Small intestine (tissue), 7 donors: ENCODE measurements around the gene MAFF. TPM values are rescaled to one million over a fixed set of nuclear protein-coding genes. Genes with fewer than 3 reads are reported as not detected.
"Not testable (repeated sequence)": the region's sequence is repeated elsewhere in the genome, so short reads cannot be mapped to it uniquely, and the experiment has no call there.

Experiments used
- DNase-seq, 2 donors: peaks; one replicate each; pipeline versions ENCODE4 v3.0.0 to v3.0.0-alpha.2; 2013
- FAIRE-seq: peaks from 2 replicates; lab custom pipeline; 2012; peaks lifted over from hg19 to GRCh38; lab: Jason Lieb, UNC
- H3K27ac ChIP-seq, 3 donors: one replicate each; pipeline ENCODE4 v1.5.1; 2013; ENCODE audit warnings: low read length in 2 of 3, mild to moderate bottlenecking in 2 of 3, control low read depth in 1 of 3, inconsistent platforms in 1 of 3, low read depth in 1 of 3, moderate library complexity in 1 of 3
- H3K27me3 ChIP-seq, 3 donors: one replicate each; pipeline ENCODE4 v1.6.1; 2013; ENCODE audit warnings: low read length in 3 of 3, inconsistent platforms in 1 of 3; ENCODE audit not compliant: control insufficient read depth in 3 of 3, insufficient read depth in 3 of 3
- H3K36me3 ChIP-seq, 3 donors: one replicate each; pipeline ENCODE4 v1.6.1; 2013; ENCODE audit warnings: low read length in 3 of 3, inconsistent platforms in 1 of 3, low read depth in 1 of 3, mild to moderate bottlenecking in 1 of 3, moderate library complexity in 1 of 3; ENCODE audit not compliant: control insufficient read depth in 3 of 3, insufficient read depth in 2 of 3
- H3K4me1 ChIP-seq, 3 donors: one replicate each; pipeline ENCODE4 v1.6.1; 2013; ENCODE audit warnings: low read length in 2 of 3, inconsistent platforms in 1 of 3, low read depth in 1 of 3, mild to moderate bottlenecking in 1 of 3, moderate library complexity in 1 of 3; ENCODE audit not compliant: control insufficient read depth in 3 of 3, insufficient read depth in 2 of 3
- H3K4me3 ChIP-seq, 3 donors: one replicate each; pipeline ENCODE4 v1.5.1; 2013; ENCODE audit warnings: low read length in 3 of 3, control low read depth in 1 of 3, inconsistent platforms in 1 of 3, low read depth in 1 of 3, mild to moderate bottlenecking in 1 of 3, moderate library complexity in 1 of 3
- H3K9me3 ChIP-seq, 2 donors: one replicate each; pipeline ENCODE4 v1.6.1; 2013; ENCODE audit warnings: low read depth in 1 of 2, low read length in 1 of 2; ENCODE audit not compliant: control insufficient read depth in 2 of 2, insufficient read depth in 1 of 2
- WGBS, 3 donors: extraction: QIAGEN DNeasy Blood & Tissue Kit; methylation state at CpG; one replicate each; pipeline ENCODE4 v1.1.7; 2013; 5-methylcytosine and 5-hydroxymethylcytosine counted together
- polyA plus RNA-seq, 4 donors: library from polyadenylated mRNA; stranded (reverse) in 3 of 4; unstranded in 1 of 4; fragments of 200-250 nt in 3 of 4; fragments of 120-200 nt in 1 of 4; gene quantifications; one replicate each; pipeline versions ENCODE4 v1.2.1 to v1.2.3, GENCODE V29; 2013
- donor health status: healthy with polysubstance abuse.
- donor health status: control.
- donor health status: control.
- donor health status: Bipolar disorder and iron deficiency.
- donor health status: healthy.

The MAFF gene
- polyA plus RNA-seq, 4 donors, result 9.6 to 26.5 (median 16.0) TPM

DNA sequence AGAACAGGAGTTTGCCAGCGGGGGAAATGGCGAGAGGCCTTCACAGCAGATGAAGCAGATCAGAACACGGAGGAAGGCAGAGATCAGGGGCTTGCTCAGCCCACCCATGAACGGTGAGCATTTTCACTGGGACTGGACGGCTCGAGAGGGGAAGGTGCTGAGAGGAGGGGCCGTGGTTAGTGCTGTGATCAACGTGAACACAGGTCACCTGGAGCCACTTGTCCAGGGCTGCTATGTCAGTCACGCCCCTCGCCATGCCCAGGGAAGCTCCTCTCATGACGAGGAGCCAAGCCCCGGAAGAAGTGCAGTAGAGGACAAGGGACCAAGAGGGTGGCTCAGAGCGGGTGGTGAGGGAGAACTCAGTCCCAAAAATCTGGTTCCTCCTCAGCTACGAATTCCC is 27.2 kb upstream of the MAFF start:
- Histone ChIP-seq H3K9me3 (no peaks in the 10 kb centered on the region), H3K4me1 (peaks cover 0 to 20% (median 16%) of the 10 kb centered on the region in 3 donors), H3K4me3 (no peak overlapping the region), H3K27ac (no peak overlapping the region), H3K27me3 (no peaks in the 10 kb centered on the region), H3K36me3 (peaks cover 0 to 19% (median 0%) of the 10 kb centered on the region in 3 donors)
- FAIRE-seq (no peak), DNase-seq (no peak)
- 83 to 88% (median 84%) methylated on average over 14 of the region's 14 CpGs for WGBS, 3 donors

GRCh38 chr22:38175206-38176118 is 26.3 kb upstream of the MAFF start:
- no peak for FAIRE-seq
- Histone ChIP-seq H3K36me3 (peaks cover 0 to 15% (median 0%) of the 10 kb centered on the region in 3 donors), H3K27me3 (no peaks in the 10 kb centered on the region), H3K9me3 (no peaks in the 10 kb centered on the region), H3K4me3 (no peak overlapping the region), H3K27ac (peak overlapping the region in 2 of 3 donors; percentile 25 to 55), H3K4me1 (peaks cover 0 to 28% (median 16%) of the 10 kb centered on the region in 3 donors)
- no peak for DNase-seq
- WGBS, 3 donors, result 87 to 94% (median 91%) methylated on average over 17 of the region's 17 CpGs

DNA sequence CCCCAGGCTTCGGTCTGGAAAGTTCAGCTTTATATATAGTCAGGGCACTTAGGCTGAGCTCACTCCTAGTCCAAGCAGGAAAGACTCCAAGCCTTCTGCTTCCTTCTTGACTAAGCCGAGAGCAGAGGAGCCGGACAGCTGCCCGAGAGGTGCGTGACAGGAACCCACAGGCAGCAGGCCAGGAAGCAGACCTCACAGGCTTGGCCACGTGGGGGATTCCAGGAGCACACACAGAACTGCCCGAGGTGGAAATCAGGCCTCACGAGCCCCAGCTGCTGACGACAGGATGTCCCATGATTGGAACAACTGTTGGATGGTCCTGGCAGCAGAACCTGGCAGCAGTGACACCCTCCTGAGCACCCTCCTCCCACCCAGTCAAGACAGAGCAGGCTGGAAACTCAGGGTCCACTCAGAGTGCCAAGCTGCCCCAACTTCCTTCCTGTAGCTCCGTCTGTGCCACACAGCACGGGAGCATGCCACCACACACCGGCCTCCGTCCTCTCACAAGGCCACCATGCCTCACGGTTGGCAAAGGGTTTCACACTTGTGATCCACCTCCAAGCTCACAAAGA is 25.5 kb upstream of the MAFF start:
- Histone ChIP-seq H3K27ac (peak overlapping the region in 2 of 3 donors; percentile 25 to 84), H3K9me3 (no peaks in the 10 kb centered on the region), H3K27me3 (no peaks in the 10 kb centered on the region), H3K4me1 (peaks cover 3 to 36% (median 19%) of the 10 kb centered on the region in 3 donors), H3K36me3 (peaks cover 0 to 15% (median 0%) of the 10 kb centered on the region in 3 donors), H3K4me3 (no peak overlapping the region)
- DNase-seq (peak in 1 of 2 donors; percentile 30), FAIRE-seq (no peak)
- WGBS, 3 donors, result 52 to 76% (median 75%) methylated on average over 14 of the region's 14 CpGs

DNA sequence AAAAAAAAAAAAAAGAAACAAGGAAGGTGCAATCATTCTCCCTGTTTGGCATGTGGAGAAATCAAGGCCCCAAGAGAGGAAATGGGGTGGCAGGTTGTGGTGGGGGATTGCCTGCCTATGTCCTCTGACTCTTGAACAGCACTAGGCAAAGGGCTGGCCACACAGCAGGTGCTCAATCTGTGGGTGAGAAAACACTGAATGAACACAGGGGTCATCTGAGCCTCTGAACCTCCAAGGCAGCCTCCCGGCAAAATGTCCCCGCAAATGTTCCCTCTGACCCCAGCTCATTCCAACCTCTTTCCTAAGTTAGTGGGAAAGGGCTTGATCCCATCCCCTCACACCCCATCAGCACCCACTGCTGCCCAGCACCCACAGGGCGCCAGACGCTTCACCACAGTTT is 24.8 kb upstream of the MAFF start:
- H3K4me1 ChIP-seq, result peaks cover 3 to 40% (median 19%) of the 10 kb centered on the region in 3 donors
- 95 to 100% (median 95%) methylated on average over 3 to 4 of the region's 4 CpGs for WGBS, 3 donors
- FAIRE-seq (no peak), DNase-seq (no peak)
- H3K27ac ChIP-seq, result peak overlapping the region in 1 of 3 donors; percentile 32
- no peaks in the 10 kb centered on the region for H3K27me3 ChIP-seq
- no peak overlapping the region for H3K4me3 ChIP-seq
- peaks cover 0 to 15% (median 0%) of the 10 kb centered on the region in 3 donors for H3K36me3 ChIP-seq
- no peaks in the 10 kb centered on the region for H3K9me3 ChIP-seq

DNA sequence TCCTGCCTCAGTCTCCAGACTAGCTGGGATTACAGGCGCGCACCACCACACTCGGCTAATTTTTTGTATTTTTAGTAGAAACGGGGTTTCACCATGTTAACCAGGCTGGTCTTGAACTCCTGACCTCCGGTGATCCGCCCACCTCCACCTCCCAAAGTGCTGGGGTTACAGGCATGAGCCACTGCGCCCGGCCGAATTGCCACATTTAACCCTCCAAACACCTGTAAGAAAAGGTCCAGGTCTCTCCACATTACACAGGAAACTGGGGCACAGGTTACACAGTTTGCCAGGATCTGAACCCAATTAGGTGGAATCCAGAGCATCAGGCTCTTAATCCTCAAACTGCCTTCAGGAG is 24.2 kb upstream of the MAFF start:
- not testable (repeated sequence) for H3K27me3 ChIP-seq, DNase-seq, H3K9me3 ChIP-seq, H3K4me3 ChIP-seq, FAIRE-seq
- 62 to 73% (median 70%) methylated on average over 9 of the region's 9 CpGs for WGBS, 3 donors
- peaks cover 3 to 41% (median 19%) of the 10 kb centered on the region in 3 donors for H3K4me1 ChIP-seq
- peak overlapping the region in 2 of 3 donors; percentile 49 to 86 for H3K27ac ChIP-seq
- peaks cover 0 to 13% (median 0%) of the 10 kb centered on the region in 3 donors for H3K36me3 ChIP-seq

GRCh38 chr22:38177926-38178604 is 23.7 kb upstream of the MAFF start:
- WGBS, 3 donors, result 43 to 54% (median 53%) methylated on average over 15 of the region's 15 CpGs
- peaks cover 0 to 10% (median 0%) of the 10 kb centered on the region in 3 donors for H3K36me3 ChIP-seq
- H3K27ac ChIP-seq, result peak overlapping the region in 2 of 3 donors; percentile 49 to 86
- H3K4me1 ChIP-seq, result peaks cover 3 to 40% (median 15%) of the 10 kb centered on the region in 3 donors
- no peaks in the 10 kb centered on the region for H3K9me3 ChIP-seq
- H3K4me3 ChIP-seq, result no peak overlapping the region
- FAIRE-seq, result no peak
- peak; percentile 73 to 82 for DNase-seq
- H3K27me3 ChIP-seq, result no peaks in the 10 kb centered on the region

DNA sequence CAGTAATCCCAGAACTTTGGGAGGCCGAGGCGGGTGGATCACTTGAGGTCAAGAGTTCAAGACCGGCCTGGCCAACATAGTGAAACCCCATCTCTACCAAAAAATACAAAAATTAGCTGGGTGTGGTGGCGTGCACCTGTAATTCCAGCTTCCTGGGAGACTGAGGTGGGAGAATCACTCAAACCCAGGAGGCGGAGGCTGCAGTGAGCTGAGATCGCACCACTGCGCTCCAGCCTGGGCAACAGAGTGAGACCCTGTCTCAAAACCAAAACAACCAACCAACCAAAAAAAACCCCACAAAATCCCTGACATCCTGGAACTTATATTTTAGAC is 23.2 kb upstream of the MAFF start:
- H3K36me3 ChIP-seq, FAIRE-seq, H3K4me3 ChIP-seq, H3K9me3 ChIP-seq, DNase-seq, H3K27me3 ChIP-seq: not testable (repeated sequence)
- H3K4me1 ChIP-seq, result peaks cover 3 to 35% (median 11%) of the 10 kb centered on the region in 3 donors
- 92 to 94% (median 93%) methylated on average over 7 of the region's 7 CpGs for WGBS, 3 donors
- H3K27ac ChIP-seq, result peak overlapping the region in 1 of 3 donors; percentile 86

- Histone ChIP-seq H3K9me3 (no peaks in the 10 kb centered on the region), H3K36me3 (peaks cover 0 to 2% (median 0%) of the 10 kb centered on the region in 3 donors), H3K4me3 (peak overlapping the region; percentile 53 to 60 (median 56)), H3K4me1 (peaks cover 3 to 32% (median 11%) of the 10 kb centered on the region in 3 donors), H3K27me3 (no peaks in the 10 kb centered on the region), H3K27ac (peak overlapping the region; percentile 77 to 96 (median 85))
- DNase-seq, result peak; percentile 55 to 81
- WGBS, 3 donors, result 2 to 12% (median 11%) methylated on average over 14 of the region's 14 CpGs
- FAIRE-seq, result no peak
Observed at GRCh38 chr22:38180841-38181452, 20.8 kb upstream of the MAFF start.
